HFF-Myc (cell line): Measurements from ENCODE around the gene ADAMTS17.

Experiments used
- DNase-seq: peaks from one replicate; pipeline ENCODE4 v3.0.0-alpha.2; 2011; ENCODE audit warnings: low read depth; ENCODE audit errors: extremely low read depth
- H3K4me3 ChIP-seq: replicated peaks from 2 replicates; pipeline ENCODE4 v1.5.1; 2011; ENCODE audit warnings: low read depth, mild to moderate bottlenecking, control low read depth, low read length
- CTCF ChIP-seq: IDR thresholded peaks from 2 replicates; pipeline ENCODE4 v1.5.1; 2012; ENCODE audit warnings: mild to moderate bottlenecking, low read depth, low read length, control low read depth; ENCODE audit errors: missing control alignments

ADAMTS17 gene

DNA sequence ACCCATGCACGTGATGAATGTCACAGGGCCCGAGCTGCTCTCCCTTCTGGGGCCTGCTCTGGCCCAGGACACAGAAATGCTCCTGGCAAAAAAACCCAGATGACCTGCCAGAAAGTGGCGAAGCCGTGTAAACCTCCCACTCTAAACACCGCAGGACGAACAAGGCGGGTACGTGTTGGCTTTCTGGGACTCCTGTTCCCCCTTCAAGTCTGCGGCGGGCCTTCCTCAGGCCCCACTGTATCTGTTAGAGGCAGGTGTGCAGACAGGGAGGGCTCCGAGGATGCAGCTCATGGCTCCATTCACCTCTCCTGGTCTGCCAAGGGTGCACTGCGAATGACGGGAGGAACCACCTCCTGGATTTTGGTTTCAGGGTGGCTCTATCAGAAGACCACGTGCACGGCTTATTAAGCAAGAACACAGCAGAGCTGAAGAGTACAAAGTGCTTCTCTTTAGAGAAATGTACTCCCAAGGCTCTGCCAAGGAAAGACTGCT lies 173.8 kb downstream of the ADAMTS17 start:
- TF ChIP-seq CTCF, result no peak
- H3K4me3 ChIP-seq, result no peak overlapping the region
- DNase-seq, result no peak

DNA sequence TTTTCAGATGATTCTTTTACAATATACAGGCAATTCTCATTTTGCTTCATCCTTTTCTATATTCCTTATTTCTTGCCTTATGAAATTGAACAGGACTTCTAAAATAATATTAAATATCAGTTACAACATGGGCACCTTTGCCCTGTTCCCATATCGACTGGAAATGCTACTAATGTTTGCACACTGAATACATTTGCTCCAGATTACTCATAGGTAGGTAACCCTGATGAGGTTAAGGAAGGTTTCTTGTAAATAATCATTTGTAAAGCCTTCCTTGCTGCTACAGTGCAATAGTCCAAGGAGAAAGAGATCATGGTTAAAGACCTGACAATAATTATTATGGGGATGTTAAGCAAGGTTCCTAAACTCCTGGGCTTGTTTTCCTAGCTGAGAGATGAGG lies 175.5 kb downstream of the ADAMTS17 start:
- no peak overlapping the region for H3K4me3 ChIP-seq
- no peak for DNase-seq
- TF ChIP-seq CTCF, result no peak

DNA sequence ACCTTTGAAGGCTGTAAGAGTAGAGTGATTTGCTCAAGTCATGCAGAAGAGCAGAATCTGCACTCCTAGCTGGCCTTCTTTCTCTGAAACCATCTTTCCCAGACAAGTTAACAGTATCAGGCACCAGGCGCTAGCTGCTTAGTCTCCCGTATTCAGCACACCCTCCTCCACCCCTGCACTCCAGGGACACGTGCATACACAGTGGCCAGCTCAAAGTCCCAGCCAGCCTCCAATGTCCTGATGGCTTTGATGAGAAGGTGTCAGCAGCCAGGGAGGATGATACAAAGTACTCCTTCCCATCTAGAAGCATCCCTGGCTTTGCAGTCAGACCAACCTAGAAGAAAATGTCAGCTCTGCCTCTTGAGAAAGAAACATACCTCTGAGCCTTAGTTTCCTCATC lies 177.8 kb downstream of the ADAMTS17 start:
- no peak for TF ChIP-seq CTCF
- no peak for DNase-seq
- H3K4me3 ChIP-seq, result no peak overlapping the region

DNA sequence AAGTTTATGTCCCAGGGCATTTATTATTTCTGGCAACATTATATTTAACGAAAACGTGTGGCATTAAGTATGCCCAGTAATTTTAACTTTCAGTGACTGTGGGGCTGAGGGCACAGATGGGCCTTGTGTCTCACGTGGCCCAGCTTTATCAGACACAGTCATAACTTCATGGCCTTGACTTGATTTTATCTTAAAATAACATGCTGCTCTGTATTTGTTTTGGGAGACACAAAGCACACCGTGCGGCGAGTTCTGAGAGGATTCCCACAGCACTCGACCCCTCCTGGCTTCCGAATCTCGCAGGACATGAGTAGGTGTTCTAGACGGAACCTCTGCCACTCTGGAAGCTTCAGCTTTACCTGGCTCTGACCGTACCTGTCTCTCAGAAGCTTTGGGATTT lies 180.8 kb downstream of the ADAMTS17 start:
- H3K4me3 ChIP-seq, result no peak overlapping the region
- TF ChIP-seq CTCF, result no peak
- DNase-seq, result no peak

- no peak for TF ChIP-seq CTCF
- DNase-seq, result no peak
- H3K4me3 ChIP-seq, result no peak overlapping the region
Measured at GRCh38 chr15:100159436-100159835, 182.3 kb downstream of the ADAMTS17 start.

DNA sequence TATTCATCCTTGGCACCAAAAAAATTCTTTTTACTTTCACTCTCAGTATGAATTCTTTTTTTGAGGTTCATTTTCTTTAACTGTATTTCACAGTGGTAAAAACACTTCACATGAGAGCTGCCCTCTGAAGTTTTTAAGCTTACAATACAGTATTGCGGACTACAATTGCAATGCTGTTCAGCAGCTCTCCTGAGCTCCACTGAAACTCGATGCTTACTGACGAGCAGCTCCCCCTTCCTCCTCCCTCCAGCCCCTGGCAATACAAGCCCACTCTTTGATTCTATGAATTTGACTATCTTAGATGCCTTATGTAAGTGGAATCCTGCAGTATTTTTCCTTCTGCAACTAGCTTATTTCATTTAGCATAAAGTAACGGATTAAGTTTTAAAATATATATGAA lies 183.4 kb downstream of the ADAMTS17 start:
- no peak for DNase-seq
- H3K4me3 ChIP-seq, result no peak overlapping the region
- TF ChIP-seq CTCF, result no peak

GRCh38 chr15:100156201-100156600 lies 185.6 kb downstream of the ADAMTS17 start:
- TF ChIP-seq CTCF, result no peak
- no peak for DNase-seq
- H3K4me3 ChIP-seq, result no peak overlapping the region
